ENCODE results near the gene OR51D1. TPM values are rescaled to one million over a fixed set of nuclear protein-coding genes. Genes with fewer than 3 reads are reported as not detected.

Gene OR51D1
- total RNA-seq, 1 experiment from 2014 or later, result not detected

GRCh38 chr11:4645974-4646373 lies 8.7 kb downstream of the OR51D1 start:
- DNase-seq (ENCODE audit: low spot score), result no peak

- DNase-seq (ENCODE audit: low spot score), result no peak
These were observed 10.5 kb downstream of the OR51D1 start for GRCh38 chr11:4647766-4648165.

DNA sequence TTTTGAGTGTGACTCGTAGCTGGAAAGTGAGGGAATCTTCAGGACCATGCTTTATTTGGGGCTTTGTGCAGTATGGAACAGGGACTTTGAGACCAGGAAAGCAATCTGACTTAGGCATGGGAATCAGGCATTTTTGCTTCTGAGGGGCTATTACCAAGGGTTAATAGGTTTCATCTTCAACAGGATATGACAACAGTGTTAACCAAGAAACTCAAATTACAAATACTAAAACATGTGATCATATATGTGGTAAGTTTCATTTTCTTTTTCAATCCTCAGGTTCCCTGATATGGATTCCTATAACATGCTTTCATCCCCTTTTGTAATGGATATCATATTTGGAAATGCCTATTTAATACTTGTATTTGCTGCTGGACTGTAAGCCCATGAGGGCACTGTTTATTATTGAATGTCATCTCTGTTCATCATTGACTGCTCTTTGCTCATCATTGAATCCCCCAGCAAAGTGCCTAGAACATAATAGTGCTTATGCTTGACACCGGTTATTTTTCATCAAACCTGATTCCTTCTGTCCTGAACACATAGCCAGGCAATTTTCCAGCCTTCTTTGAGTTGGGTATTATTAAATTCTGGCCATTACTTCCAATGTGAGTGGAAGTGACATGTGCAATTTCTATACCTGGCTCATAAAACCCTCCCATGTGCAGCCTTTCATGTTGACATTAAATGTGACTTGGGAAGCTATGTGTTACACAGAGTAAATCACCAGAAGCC lies 17.5 kb downstream of the OR51D1 start:
- DNase-seq (ENCODE audit: low spot score), result no peak

GRCh38 chr11:4658629-4659445 lies 21.6 kb downstream of the OR51D1 start:
- DNase-seq (ENCODE audit: low spot score), result no peak

GRCh38 chr11:4662876-4663275 lies 25.6 kb downstream of the OR51D1 start:
- DNase-seq (ENCODE audit: low spot score), result no peak

DNA sequence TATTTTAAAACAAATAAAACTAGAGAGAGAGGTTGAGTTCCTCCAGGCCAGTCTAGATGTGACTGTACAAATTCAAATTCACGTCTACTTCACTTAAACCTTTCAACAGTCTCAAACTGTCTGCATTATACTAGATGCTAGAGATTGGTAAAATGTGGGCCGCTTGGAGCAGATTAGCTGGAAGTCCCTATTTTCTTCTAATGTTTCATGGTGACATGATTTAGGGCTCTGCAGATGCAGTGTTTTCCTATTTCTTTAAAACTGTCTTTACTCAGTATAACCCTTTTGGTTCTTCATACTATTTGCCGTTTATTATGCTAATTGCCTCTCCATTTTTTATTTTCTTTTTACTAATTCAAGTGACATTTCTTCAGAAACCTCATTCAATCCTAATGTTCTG lies 26.9 kb downstream of the OR51D1 start:
- DNase-seq (ENCODE audit: low spot score), result no peak

- no peak for DNase-seq (ENCODE audit: low spot score)
These were observed 27.5 kb downstream of the OR51D1 start for GRCh38 chr11:4664786-4665185.

DNA sequence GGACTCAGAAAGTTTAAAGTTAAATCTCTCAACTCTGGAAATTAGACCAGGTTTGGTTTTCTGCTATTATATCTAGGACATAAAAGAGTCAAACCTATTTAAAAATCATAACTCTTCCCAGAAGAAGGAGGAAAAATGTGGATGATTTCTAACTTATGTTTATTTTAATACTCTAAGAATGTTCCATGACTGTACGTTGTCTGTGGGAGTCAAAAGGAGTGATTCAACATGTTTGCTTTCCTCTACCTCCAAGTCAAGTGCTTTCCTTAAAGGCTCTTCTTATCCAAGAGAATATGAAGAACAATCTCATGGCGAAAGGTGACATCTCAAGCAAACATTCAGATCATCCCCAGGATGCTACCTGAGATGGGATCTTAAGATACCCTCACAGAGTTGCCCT lies 28.1 kb downstream of the OR51D1 start:
- DNase-seq (ENCODE audit: low spot score), result no peak

- no peak for DNase-seq (ENCODE audit: low spot score)
These were observed 34.5 kb downstream of the OR51D1 start for GRCh38 chr11:4671741-4672140.

DNA sequence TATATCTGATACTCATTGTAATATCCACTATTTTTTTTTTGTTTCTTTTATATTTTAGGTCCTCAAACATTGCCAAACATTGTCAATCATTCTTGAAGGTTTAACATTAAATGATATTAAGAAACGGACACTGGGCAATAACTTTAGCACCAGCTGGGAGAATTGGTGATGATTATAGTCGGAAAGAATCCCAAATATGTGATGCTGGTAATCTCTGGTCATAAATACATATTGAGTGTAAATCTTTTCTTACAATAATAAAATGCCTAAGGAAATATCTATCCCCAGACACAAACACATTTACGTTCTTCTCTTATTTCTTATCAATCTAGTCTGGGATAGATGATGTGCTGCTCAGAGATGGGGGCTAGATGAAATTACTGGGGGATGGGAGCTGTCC lies 35.2 kb downstream of the OR51D1 start:
- no peak for DNase-seq (ENCODE audit: low spot score)

DNA sequence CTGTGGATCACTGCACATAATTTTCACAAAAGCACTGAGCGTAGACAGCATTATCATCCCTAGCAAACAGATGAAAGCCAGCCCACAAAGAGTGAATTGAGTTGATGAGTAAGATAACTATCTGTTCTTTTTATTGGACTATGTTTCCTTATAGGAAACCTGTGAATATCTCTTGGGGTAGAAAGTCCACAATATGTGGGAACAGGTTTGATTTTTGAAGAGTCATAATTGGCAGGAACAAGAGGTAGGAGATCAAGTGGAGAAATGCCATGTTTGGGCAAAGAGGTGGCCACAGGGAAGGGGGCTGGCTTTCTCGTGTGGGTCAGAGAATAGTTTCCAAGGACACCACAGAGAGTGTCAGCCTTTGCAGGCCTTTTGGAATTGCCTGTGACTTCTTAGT lies 36.5 kb downstream of the OR51D1 start:
- no peak for DNase-seq (ENCODE audit: low spot score)

GRCh38 chr11:4677948-4678347 lies 40.7 kb downstream of the OR51D1 start:
- no peak for DNase-seq (ENCODE audit: low spot score)

DNA sequence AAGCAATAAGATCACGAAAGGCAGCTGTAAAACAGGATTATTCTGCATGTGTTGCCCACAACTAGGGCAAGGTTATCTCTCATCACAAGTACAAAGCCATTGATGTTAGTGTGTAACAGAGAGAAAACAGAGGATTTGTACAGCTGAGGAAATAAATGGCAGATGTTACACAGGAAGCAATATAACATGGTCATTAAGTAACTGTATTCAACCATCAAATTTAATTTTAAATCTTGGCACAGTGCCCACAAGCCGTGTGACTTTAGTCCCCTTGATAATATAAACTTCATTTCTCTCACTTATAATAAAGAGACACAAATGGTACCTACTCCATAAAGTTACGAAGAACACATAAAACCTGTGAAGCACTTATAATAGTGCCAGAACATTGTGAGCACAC lies 43.1 kb downstream of the OR51D1 start:
- DNase-seq (ENCODE audit: low spot score), result no peak

DNA sequence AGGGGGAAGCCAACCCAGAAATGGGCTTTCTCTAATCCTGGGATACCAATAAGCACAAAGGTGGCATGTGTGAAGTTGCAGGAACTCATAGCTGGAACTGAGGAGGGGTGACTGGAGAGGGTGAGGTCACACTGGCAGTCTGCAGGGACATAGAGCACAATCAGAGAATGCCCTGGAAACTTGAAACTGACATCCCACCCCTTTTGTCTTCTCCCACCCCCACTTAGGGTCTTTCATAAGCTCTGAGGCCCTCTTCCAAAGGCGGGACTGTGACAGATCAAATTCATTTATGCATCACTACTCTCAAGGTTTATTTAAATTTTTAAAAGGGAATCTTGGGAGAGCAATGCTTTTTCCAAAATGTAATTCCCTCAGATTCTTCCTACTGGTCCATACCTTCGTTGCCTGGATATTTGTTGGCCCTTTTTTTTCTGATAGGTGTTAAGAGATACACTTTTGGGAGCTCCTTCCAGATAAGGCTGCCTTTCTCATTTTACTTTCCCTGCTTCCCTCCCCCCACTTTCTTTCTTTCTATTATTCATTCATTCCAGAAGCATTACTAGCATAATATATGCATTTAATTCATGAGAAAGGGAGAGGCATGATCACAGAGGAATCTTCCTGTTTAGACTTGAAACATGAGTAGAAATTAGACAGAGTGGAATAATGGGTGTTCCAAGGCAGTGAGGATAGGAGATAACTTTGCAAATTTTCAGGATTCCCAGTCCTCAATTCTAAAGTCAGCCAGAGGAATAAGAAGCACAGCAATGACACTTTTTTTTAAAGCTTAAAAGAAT lies 45.5 kb downstream of the OR51D1 start:
- no peak for DNase-seq (ENCODE audit: low spot score)

GRCh38 chr11:4684631-4685285 lies 47.5 kb downstream of the OR51D1 start:
- DNase-seq (ENCODE audit: low spot score), result no peak

Other genes with a start within 250 kb of the OR51D1 start
- 13.1 and 14.7 TPM in 2 replicates for gene TRIM21, start 243.8 kb upstream of the OR51D1 start, total RNA-seq (2014; rRNA removed; shearing (Covaris generic))
- not detected in 2 replicates for gene OR52K2, start 188.2 kb upstream of the OR51D1 start, total RNA-seq (2014; rRNA removed; shearing (Covaris generic))
- gene OR52K1, start 154.8 kb upstream of the OR51D1 start, total RNA-seq (2014; rRNA removed; shearing (Covaris generic)), result not detected in 2 replicates
- not detected in 2 replicates for gene OR52M1, start 92.3 kb upstream of the OR51D1 start, total RNA-seq (2014; rRNA removed; shearing (Covaris generic))
- gene OR52I2, start 55.7 kb upstream of the OR51D1 start, total RNA-seq (2014; rRNA removed; shearing (Covaris generic)), result not detected in 2 replicates
- gene OR52I1, start 43.4 kb upstream of the OR51D1 start, total RNA-seq (2014; rRNA removed; shearing (Covaris generic)), result not detected in 2 replicates
- gene TRIM68, start 29.2 kb upstream of the OR51D1 start, total RNA-seq (2014; rRNA removed; shearing (Covaris generic)), result 3.1 and 3.4 TPM in 2 replicates
- 0.41 and 0.63 TPM in 2 replicates for gene OR51E1, start 6.5 kb downstream of the OR51D1 start, total RNA-seq (2014; rRNA removed; shearing (Covaris generic))
- 0.20 TPM in 1 of 2 replicates, not detected in the other for gene OR51E2, start 60.4 kb downstream of the OR51D1 start, total RNA-seq (2014; rRNA removed; shearing (Covaris generic))
- gene MMP26, start 67.3 kb downstream of the OR51D1 start, total RNA-seq (2014; rRNA removed; shearing (Covaris generic)), result not detected in 2 replicates
- not detected in 2 replicates for gene OR51F1, start 132.5 kb downstream of the OR51D1 start, total RNA-seq (2014; rRNA removed; shearing (Covaris generic))
- gene OR52R1, start 166.9 kb downstream of the OR51D1 start, total RNA-seq (2014; rRNA removed; shearing (Covaris generic)), result not detected in 2 replicates
- gene OR51F2, start 183.8 kb downstream of the OR51D1 start, total RNA-seq (2014; rRNA removed; shearing (Covaris generic)), result not detected in 2 replicates
- gene OR51S1, start 211.7 kb downstream of the OR51D1 start, total RNA-seq (2014; rRNA removed; shearing (Covaris generic)), result not detected in 2 replicates
- not detected in 2 replicates for gene OR51T1, start 244.4 kb downstream of the OR51D1 start, total RNA-seq (2014; rRNA removed; shearing (Covaris generic))

Measured in HT-29 (cell line).